Jurkat, Clone E6-1 (cell line): ENCODE measurements around the gene WWOX.
A peak's percentile ranks its signal among the peaks of the same experiment; 100 is the strongest.

ENCODE experiments used
- DNase-seq: peaks from one replicate; pipeline ENCODE4 v3.0.0-alpha.2; 2011; ENCODE audit warnings: low read depth, low spot score
- H3K4me3 ChIP-seq: 2 replicates; pipeline ENCODE4 v1.5.1; 2011; ENCODE audit warnings: mild to moderate bottlenecking, low read length, control low read depth, moderate library complexity

Gene WWOX

DNA sequence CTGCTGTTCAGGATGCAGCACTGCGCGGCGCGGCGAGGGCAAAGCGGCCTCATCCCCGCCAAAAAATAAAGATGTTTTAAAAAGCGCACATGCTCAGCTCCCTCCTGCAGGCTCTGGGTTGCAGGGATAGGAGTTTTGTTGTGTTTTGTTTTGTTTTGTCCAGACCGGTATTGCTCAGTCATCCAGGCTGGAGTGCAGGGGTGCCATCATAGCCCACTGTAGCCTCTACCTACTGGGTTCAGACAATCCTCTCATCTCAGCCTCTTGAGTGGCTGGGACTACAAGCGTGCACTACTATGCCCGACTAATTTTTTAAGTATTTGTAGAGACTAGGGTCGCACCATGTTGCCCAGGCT lies 636 bp downstream of the WWOX start:
- DNase-seq, result peak; percentile 31

GRCh38 chr16:78102122-78102660 lies 2.7 kb downstream of the WWOX start:
- no peak for DNase-seq
- H3K4me3 ChIP-seq, result no peak overlapping the region

More for the DNA sequence above, 636 bp downstream of the WWOX start:
- peak overlapping the region; percentile 86 for H3K4me3 ChIP-seq

DNA sequence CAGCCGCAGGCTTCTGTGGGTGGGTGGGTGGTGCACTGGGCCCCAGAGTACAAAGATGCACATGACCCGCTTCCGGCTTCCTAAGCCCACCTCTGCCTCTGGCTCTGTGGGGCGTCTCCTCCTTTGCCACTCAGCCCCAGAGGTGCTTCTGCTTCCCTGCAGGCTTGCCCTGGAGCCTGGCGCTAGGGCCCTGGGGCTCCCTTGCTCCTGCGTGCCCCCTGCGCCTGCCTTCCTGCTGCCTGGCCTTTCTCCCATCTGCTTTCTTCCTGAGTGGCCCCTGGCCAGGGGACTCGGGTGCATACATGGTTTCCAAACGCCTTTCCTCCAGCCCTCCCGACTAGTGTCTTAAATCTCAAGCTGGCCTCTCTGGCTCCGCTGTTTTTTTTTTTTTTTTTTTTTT lies 3.4 kb downstream of the WWOX start:
- H3K4me3 ChIP-seq, result no peak overlapping the region
- DNase-seq, result no peak

DNA sequence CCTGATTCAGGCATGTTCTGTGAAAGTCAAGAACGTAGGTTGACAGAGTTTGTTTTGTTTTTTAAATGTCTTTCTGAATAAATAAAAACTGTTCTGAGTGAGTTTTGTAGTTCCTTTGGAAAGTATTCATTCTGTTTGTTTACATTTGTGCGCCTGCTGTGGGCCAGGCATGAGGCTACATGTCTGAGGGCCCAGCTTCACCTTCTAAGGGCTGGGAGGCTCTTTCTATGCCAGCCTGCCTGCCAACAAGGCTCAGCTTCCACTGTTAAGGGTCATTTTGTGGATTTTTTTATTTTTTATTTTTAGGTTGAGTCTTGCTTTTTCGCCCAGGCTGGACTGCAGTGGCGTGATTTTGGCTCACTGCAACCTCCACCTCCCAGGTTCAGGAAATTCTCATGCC lies 6.1 kb downstream of the WWOX start:
- DNase-seq, result no peak
- H3K4me3 ChIP-seq, result no peak overlapping the region

DNA sequence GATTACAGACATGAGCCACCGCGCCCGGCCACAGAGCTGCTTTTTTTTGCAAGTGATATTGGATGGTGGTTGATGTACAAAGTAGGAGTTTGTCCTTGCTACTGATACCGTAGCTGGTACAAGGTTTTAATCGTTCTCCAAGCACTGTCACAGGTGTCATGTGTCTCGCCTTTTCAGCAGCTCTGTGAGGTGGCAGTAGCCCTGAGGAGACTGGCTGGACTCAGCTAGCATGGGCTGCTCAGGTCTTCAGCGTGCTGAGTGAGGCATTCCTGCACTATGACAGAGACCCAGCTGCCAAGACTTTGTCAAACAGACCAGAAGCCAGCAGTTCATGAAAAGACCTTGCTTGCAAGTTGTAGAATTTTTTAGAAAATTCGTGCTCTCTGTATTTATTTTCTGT lies 7.2 kb downstream of the WWOX start:
- H3K4me3 ChIP-seq, result no peak overlapping the region
- no peak for DNase-seq

GRCh38 chr16:78108451-78108850 lies 9.0 kb downstream of the WWOX start:
- no peak for DNase-seq

GRCh38 chr16:78113258-78113657 lies 13.8 kb downstream of the WWOX start:
- no peak for DNase-seq
- no peak overlapping the region for H3K4me3 ChIP-seq

More at GRCh38 chr16:78108451-78108850, 9.0 kb downstream of the WWOX start:
- H3K4me3 ChIP-seq, result no peak overlapping the region

- no peak overlapping the region for H3K4me3 ChIP-seq
These were observed 16.2 kb downstream of the WWOX start for GRCh38 chr16:78115659-78116058.

DNA sequence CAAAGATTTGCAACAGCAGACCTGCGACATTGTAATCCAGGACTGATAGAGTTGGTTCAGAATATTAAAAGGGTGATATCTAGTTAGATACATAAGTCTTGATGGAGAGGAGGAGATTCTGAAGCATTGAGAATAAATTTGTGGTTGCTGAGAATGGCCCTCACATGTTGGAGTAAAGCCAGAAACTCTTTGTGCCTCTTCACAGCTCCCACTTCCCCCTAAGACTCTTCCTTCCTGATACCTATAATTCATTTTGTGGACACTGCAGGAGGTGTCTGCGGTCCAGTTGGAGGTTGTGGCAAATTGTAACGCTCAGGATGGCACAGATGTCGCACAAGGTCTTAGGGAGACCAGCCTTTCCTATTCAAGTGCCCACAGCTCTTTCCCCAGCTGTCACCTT lies 17.5 kb downstream of the WWOX start:
- no peak for DNase-seq

More at GRCh38 chr16:78115659-78116058, 16.2 kb downstream of the WWOX start:
- no peak for DNase-seq

DNA sequence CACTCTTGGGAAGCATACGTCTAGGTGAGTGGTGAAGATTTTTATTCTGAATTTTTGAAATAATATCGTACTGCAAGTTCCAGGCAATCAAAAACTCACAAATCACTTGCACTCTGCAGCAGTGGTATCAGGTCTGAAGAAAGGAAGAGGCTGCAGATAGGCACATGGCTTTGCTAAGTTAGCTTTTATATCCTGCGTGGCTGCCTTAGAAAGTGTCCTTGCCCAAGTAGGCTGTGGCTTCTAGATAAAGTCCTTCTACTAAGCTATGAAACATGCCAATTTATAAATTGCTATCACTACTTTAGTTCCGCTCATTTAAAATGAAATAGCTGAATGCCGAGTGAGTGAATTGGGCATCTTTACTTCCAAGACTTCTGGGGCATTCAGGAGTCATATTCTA lies 17.9 kb downstream of the WWOX start:
- no peak overlapping the region for H3K4me3 ChIP-seq
- no peak for DNase-seq

More for the DNA sequence above, 17.5 kb downstream of the WWOX start:
- no peak overlapping the region for H3K4me3 ChIP-seq

DNA sequence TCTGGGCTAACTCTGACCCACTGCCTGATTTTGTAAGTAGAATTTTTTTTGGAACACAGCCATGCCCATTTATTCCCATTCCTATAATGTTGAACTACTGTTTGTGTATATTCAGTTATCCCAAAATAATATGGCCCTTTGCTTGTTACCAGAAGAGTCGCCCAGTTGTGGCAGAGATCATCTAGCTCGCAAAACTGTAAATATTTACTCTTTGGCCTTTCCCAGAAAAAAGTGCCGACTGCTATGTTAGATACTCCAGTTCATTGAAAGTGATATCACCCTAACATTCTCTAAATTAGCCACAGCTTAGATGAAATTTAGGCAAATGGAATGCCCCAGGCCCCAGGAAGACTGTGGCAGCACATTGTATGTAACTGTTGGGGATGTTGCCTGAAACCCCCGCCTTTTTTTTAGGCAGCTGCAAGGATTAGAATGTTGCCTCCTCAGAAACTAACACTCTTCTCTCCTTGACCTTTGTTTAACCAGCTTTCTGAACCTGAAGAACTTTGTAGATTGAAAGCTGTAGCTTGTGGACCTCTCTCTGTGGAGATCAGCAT lies 19.1 kb downstream of the WWOX start:
- H3K4me3 ChIP-seq, result no peak overlapping the region
- DNase-seq, result no peak

DNA sequence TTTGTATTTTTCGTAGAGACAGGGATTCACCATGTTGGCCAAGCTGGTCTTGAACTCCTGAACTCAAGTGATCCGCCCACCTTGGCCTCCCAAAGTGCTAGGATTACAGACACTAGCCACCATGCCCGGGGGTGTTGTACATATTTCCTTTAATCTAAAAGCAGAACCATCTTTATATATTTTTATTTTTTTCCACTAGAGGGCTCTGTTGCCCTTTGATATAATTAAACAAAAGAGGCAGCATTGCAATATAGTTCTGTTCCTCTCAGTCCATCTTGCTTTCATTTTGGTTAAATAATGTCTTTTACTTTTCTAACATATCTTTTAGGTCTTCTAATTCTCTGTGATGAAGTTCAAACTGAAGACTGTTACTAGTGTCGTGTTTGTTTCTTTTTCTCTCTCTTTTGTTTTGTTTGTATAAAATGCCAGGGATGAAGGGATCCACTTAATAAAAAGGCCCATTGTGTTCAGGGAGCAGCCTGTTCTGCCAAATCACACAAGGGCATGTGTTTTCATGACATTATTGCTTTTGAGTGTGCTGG lies 23.4 kb downstream of the WWOX start:
- H3K4me3 ChIP-seq, result no peak overlapping the region
- DNase-seq, result peak; percentile 38

GRCh38 chr16:78125112-78125844 lies 25.8 kb downstream of the WWOX start:
- no peak overlapping the region for H3K4me3 ChIP-seq
- DNase-seq, result no peak

DNA sequence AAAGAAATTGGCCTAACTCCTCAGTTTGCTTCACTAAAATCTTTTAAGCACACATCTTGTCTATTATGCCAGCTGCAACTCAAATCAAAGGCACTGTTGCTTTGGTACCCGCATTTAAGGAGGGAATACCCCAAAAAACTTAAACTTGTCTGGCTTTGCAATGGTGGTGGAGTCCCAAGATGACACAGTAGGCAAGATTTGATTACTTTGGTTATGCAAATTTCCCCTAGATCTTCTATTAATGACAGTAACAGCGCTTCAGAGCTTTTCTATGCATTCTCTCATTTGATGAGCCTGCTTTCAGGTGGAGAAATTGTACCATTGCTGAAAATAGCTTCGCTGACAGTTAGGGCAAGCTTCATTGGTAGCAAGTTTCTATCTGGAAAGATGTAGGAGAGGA lies 27.2 kb downstream of the WWOX start:
- DNase-seq, result no peak
- no peak overlapping the region for H3K4me3 ChIP-seq

GRCh38 chr16:78127130-78127529 lies 27.7 kb downstream of the WWOX start:
- DNase-seq, result no peak
- no peak overlapping the region for H3K4me3 ChIP-seq

GRCh38 chr16:78128913-78129312 lies 29.5 kb downstream of the WWOX start:
- no peak for DNase-seq
- H3K4me3 ChIP-seq, result no peak overlapping the region

DNA sequence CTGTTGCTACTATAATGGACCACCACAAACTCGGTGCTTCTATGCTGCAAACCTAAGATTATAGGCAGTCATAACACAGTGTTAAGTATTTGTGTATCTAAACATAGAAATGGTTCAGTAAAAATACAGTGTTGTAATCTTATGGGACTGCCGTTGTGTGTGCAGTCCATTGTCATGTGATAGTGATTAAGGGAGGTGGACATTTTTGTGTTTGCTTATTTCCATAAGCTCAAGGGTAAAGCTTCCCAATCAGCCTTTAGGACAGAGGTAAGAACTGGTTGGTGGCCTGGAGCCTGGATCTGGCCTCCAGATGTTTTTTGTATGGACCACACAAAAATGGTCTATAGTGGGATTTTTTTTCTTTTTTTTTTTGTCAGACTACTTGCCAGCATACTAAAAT lies 29.9 kb downstream of the WWOX start:
- DNase-seq, result no peak
- no peak overlapping the region for H3K4me3 ChIP-seq

DNA sequence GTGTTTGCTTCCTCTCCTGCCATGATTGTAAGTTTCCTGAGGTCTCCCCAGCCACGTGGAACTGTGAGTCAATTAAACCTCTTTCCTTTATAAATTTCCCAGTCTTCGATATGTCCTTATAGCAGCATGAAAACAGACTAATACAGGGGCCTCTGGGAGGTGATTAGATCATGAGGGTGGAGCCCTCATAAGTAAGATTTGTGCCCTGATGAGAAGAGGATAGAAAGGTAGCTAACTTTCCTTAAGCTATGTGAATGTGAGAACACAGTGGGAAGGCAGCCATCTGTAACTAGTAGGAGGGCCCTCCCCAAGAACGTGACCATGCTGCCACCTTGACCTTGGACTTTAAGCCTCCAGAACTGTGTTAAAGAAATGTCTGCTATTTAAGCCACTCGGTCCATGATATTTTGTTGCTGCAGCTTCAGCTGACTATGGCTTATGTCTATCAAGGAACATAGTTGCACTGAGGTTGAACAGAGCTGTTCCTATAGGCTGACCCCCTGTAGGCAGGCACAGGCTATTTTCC lies 30.7 kb downstream of the WWOX start:
- DNase-seq, result no peak

DNA sequence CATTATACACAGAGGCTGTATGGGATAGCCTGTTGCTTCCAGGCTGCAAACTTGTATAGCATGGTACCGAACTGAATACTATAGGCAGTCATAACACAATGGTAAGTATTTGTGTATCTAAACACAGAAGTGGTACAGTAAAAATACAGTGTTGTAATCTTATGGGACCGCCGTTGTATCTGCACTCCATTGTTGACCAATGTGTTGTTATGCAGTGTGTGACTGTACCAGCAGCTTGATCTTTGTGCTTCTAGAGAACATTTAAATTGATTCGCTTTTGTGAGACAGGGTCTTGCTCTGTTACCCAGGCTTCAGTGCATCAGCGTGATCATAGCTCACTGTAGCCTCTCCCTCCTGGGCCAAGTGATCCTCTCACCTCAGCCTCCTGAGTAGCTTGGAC lies 31.5 kb downstream of the WWOX start:
- H3K4me3 ChIP-seq, result no peak overlapping the region
- no peak for DNase-seq

More for the DNA sequence above, 30.7 kb downstream of the WWOX start:
- no peak overlapping the region for H3K4me3 ChIP-seq

GRCh38 chr16:78133919-78134318 lies 34.5 kb downstream of the WWOX start:
- no peak overlapping the region for H3K4me3 ChIP-seq
- DNase-seq, result no peak
